ENCODE results near the gene TRIP10.

TRIP10 gene

GRCh38 chr19:6776999-6777398, 37.5 kb downstream of the TRIP10 start:
- H3K9ac ChIP-seq (ENCODE audit: low read length), result no peak overlapping the region
- H3K4me3 ChIP-seq (ENCODE audit: low read length), result no peak overlapping the region
- DNase-seq (ENCODE audit: low read depth), result no peak
- peaks cover 8% of the 10 kb centered on the region for H3K4me1 ChIP-seq (ENCODE audit: control insufficient read depth, insufficient read depth, low read length)
- H3K9me3 ChIP-seq (ENCODE audit: control insufficient read depth, low read length), result no peaks in the 10 kb centered on the region
- no peaks in the 10 kb centered on the region for H3K36me3 ChIP-seq (ENCODE audit: control insufficient read depth, insufficient read depth, low read length, severe bottlenecking)
- peaks cover 3% of the 10 kb centered on the region for H3K27me3 ChIP-seq (replicated peaks; ENCODE audit: control insufficient read depth, insufficient read depth, low read length)

DNA sequence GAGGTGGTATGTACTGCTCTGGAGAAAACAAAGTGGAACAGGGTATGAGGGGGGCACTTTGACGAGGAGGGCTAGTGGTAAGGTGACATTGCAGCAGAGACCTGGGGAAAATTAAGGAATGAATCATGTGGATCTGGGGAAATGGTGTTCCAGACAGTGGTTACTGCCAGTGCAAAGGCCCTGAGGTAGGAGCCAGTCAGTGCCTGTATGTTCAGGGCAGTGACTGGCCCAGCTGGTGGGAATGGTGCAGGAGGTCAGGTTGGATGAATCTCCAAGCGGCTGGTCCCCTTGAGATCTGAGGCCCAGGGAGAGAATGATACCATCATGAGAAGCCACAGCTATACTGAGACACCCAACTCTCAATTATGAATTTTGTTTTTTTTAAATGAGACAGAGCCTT, 38.0 kb downstream of the TRIP10 start:
- Histone ChIP-seq H3K36me3 (ENCODE audit: control insufficient read depth, insufficient read depth, low read length, severe bottlenecking) (no peaks in the 10 kb centered on the region), H3K9ac (ENCODE audit: low read length) (no peak overlapping the region), H3K9me3 (ENCODE audit: control insufficient read depth, low read length) (no peaks in the 10 kb centered on the region), H3K4me1 (ENCODE audit: control insufficient read depth, insufficient read depth, low read length) (peaks cover 8% of the 10 kb centered on the region), H3K27me3 (replicated peaks; ENCODE audit: control insufficient read depth, insufficient read depth, low read length) (no peaks in the 10 kb centered on the region), H3K4me3 (ENCODE audit: low read length) (no peak overlapping the region)
- no peak for DNase-seq (ENCODE audit: low read depth)

DNA sequence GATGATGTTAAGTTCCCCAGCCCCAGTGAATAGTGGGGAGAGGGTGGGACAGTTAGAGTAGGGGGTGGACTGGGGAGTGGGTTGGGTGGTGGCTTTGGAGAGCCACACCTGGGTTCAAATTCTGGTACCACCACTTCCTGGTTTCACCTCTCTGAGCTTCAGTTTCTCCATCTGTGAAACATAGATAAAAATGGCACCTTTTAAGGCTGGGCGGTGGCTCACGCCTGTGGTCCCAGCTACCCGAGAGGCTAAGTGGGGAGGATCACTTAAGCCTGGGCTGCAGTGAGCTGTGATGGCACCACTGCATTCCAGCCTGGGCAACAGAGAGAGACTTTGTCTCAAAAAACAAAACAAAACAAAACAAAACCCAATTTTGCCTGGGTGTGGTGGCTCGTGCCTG, 38.9 kb downstream of the TRIP10 start:
- Histone ChIP-seq H3K4me3 (ENCODE audit: low read length) (no peak overlapping the region), H3K27me3 (replicated peaks; ENCODE audit: control insufficient read depth, insufficient read depth, low read length) (no peaks in the 10 kb centered on the region), H3K9me3 (ENCODE audit: control insufficient read depth, low read length) (no peaks in the 10 kb centered on the region), H3K4me1 (ENCODE audit: control insufficient read depth, insufficient read depth, low read length) (peaks cover 8% of the 10 kb centered on the region), H3K9ac (ENCODE audit: low read length) (no peak overlapping the region), H3K36me3 (ENCODE audit: control insufficient read depth, insufficient read depth, low read length, severe bottlenecking) (no peaks in the 10 kb centered on the region)
- no peak for DNase-seq (ENCODE audit: low read depth)

GRCh38 chr19:6779206-6779605, 39.7 kb downstream of the TRIP10 start:
- H3K4me1 ChIP-seq (ENCODE audit: control insufficient read depth, insufficient read depth, low read length), result peaks cover 8% of the 10 kb centered on the region

DNA sequence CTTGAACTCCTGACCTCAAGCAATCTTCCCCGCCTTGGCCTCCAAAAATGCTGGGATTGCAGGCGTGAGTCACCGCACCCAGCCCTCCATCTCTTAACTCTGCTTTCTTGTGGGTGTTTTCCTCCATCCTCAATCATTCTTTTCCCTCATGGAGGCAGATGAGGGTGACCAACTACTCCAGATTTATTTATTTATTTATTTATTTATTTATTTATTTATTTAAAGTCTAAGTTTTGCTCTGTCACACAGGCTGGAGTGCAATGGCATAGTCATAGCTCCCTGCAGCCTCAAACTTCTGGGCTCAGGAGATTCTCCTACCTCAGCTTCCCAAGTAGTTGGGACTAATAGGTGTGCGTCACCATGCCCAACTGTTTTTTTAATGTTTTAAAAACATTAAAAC, 47.9 kb downstream of the TRIP10 start:
- Histone ChIP-seq H3K36me3 (ENCODE audit: control insufficient read depth, insufficient read depth, low read length, severe bottlenecking) (no peaks in the 10 kb centered on the region), H3K9me3 (ENCODE audit: control insufficient read depth, low read length) (peaks cover 6% of the 10 kb centered on the region), H3K4me3 (ENCODE audit: low read length) (no peak overlapping the region), H3K9ac (ENCODE audit: low read length) (no peak overlapping the region), H3K27me3 (replicated peaks; ENCODE audit: control insufficient read depth, insufficient read depth, low read length) (peaks cover 31% of the 10 kb centered on the region), H3K4me1 (ENCODE audit: control insufficient read depth, insufficient read depth, low read length) (no peaks in the 10 kb centered on the region)
- no peak for DNase-seq (ENCODE audit: low read depth)

More at GRCh38 chr19:6779206-6779605, 39.7 kb downstream of the TRIP10 start:
- Histone ChIP-seq H3K9me3 (ENCODE audit: control insufficient read depth, low read length) (no peaks in the 10 kb centered on the region), H3K4me3 (ENCODE audit: low read length) (no peak overlapping the region), H3K27me3 (replicated peaks; ENCODE audit: control insufficient read depth, insufficient read depth, low read length) (peaks cover 3% of the 10 kb centered on the region), H3K36me3 (ENCODE audit: control insufficient read depth, insufficient read depth, low read length, severe bottlenecking) (no peaks in the 10 kb centered on the region), H3K9ac (ENCODE audit: low read length) (no peak overlapping the region)
- no peak for DNase-seq (ENCODE audit: low read depth)

DNA sequence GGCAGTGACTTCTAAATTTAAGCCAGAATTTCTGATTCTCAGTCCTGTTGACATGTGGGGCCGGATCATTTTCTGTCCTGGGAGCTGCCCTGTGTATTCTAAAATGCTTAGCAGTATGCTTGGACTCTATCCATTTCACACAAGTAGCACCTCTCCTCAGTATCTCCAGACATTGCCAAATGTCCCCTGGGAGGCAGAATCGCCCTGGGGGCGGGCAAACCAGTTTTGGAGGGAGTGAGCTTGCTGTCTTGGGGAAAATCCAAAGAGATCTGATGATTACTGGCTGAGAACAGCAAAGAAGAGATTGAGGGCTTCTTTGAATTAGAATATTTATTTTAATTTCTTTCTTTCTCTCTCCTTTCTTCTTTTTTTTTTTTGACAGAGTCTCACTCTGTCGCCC, 49.4 kb downstream of the TRIP10 start:
- DNase-seq (ENCODE audit: low read depth), result no peak
- no peaks in the 10 kb centered on the region for H3K36me3 ChIP-seq (ENCODE audit: control insufficient read depth, insufficient read depth, low read length, severe bottlenecking)
- peaks cover 6% of the 10 kb centered on the region for H3K9me3 ChIP-seq (ENCODE audit: control insufficient read depth, low read length)
- H3K4me3 ChIP-seq (ENCODE audit: low read length), result no peak overlapping the region
- H3K9ac ChIP-seq (ENCODE audit: low read length), result no peak overlapping the region
- no peaks in the 10 kb centered on the region for H3K4me1 ChIP-seq (ENCODE audit: control insufficient read depth, insufficient read depth, low read length)
- H3K27me3 ChIP-seq (replicated peaks; ENCODE audit: control insufficient read depth, insufficient read depth, low read length), result peaks cover 29% of the 10 kb centered on the region

- H3K27me3 ChIP-seq (replicated peaks; ENCODE audit: control insufficient read depth, insufficient read depth, low read length), result peaks cover 23% of the 10 kb centered on the region
- H3K4me1 ChIP-seq (ENCODE audit: control insufficient read depth, insufficient read depth, low read length), result no peaks in the 10 kb centered on the region
- no peak for DNase-seq (ENCODE audit: low read depth)
- H3K4me3 ChIP-seq (ENCODE audit: low read length), result no peak overlapping the region
- no peaks in the 10 kb centered on the region for H3K36me3 ChIP-seq (ENCODE audit: control insufficient read depth, insufficient read depth, low read length, severe bottlenecking)
- no peak overlapping the region for H3K9ac ChIP-seq (ENCODE audit: low read length)
- peaks cover 14% of the 10 kb centered on the region for H3K9me3 ChIP-seq (ENCODE audit: control insufficient read depth, low read length)
Observed at GRCh38 chr19:6790194-6791128, 51.0 kb downstream of the TRIP10 start.

DNA sequence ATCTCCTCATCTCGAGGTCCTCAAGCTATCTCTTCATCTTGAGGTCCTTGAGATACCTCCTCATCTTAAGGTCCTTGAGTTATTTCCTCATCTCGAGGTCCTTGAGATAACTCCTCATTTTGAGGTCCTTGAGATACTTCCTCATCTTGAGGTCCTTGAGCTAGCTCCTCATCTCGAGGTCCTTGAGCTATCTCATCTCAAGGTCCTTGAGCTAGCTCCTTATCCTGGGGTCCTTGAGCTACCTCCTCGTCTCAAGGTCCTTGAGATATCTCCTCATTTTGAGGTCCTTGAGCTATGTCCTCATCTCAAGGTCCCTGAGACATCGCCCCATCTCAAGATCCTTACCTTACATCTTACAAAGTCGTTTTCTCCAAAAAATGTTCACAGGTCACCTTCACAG, 51.8 kb downstream of the TRIP10 start:
- Histone ChIP-seq H3K9me3 (ENCODE audit: control insufficient read depth, low read length) (peaks cover 14% of the 10 kb centered on the region), H3K9ac (ENCODE audit: low read length) (no peak overlapping the region), H3K27me3 (replicated peaks; ENCODE audit: control insufficient read depth, insufficient read depth, low read length) (peaks cover 23% of the 10 kb centered on the region), H3K4me3 (ENCODE audit: low read length) (no peak overlapping the region), H3K4me1 (ENCODE audit: control insufficient read depth, insufficient read depth, low read length) (no peaks in the 10 kb centered on the region), H3K36me3 (ENCODE audit: control insufficient read depth, insufficient read depth, low read length, severe bottlenecking) (no peaks in the 10 kb centered on the region)
- DNase-seq (ENCODE audit: low read depth), result no peak

DNA sequence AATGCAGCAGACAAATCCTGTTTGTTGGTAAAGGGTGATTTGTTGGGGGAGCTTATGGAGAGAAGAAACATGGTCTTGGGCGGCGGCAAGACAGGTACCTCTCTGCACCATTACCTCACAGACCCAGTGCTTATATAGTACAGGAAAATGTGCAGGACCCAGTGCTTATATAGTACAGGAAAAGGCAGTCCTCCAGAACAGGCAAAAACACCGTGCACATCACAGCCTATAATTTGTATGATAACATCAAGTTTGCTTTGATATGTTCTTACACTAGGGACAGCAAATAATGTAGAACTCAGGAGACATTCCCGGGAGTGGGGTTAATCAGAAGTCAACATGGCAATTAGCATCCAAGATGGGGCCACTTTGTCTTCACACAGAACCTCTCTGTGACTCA, 53.9 kb downstream of the TRIP10 start:
- peaks cover 14% of the 10 kb centered on the region for H3K9me3 ChIP-seq (ENCODE audit: control insufficient read depth, low read length)
- no peak overlapping the region for H3K9ac ChIP-seq (ENCODE audit: low read length)
- DNase-seq (ENCODE audit: low read depth), result no peak
- no peak overlapping the region for H3K4me3 ChIP-seq (ENCODE audit: low read length)
- H3K36me3 ChIP-seq (ENCODE audit: control insufficient read depth, insufficient read depth, low read length, severe bottlenecking), result no peaks in the 10 kb centered on the region
- H3K4me1 ChIP-seq (ENCODE audit: control insufficient read depth, insufficient read depth, low read length), result no peaks in the 10 kb centered on the region
- H3K27me3 ChIP-seq (replicated peaks; ENCODE audit: control insufficient read depth, insufficient read depth, low read length), result peaks cover 23% of the 10 kb centered on the region

DNA sequence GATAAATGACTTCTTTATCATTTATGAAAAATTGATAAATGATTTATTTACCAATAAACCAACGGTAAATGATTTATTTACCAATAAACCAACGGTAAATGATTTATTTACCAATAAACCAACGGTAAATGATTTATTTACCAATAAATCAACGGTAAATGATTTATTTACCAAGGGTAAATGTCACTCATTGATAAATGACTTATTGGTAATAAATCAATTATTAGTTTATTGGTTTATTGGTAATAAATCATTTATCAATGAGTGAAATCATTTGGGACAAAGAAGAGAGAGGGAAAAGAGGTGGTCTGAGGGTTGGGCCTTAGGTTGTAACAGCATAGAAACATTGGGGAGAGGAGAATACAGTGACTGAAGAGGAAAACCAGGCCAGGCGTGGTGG, 54.5 kb downstream of the TRIP10 start:
- Histone ChIP-seq H3K27me3 (replicated peaks; ENCODE audit: control insufficient read depth, insufficient read depth, low read length) (peaks cover 23% of the 10 kb centered on the region), H3K4me1 (ENCODE audit: control insufficient read depth, insufficient read depth, low read length) (no peaks in the 10 kb centered on the region), H3K9me3 (ENCODE audit: control insufficient read depth, low read length) (peaks cover 14% of the 10 kb centered on the region), H3K4me3 (ENCODE audit: low read length) (no peak overlapping the region), H3K9ac (ENCODE audit: low read length) (no peak overlapping the region), H3K36me3 (ENCODE audit: control insufficient read depth, insufficient read depth, low read length, severe bottlenecking) (no peaks in the 10 kb centered on the region)
- DNase-seq (ENCODE audit: low read depth), result no peak

DNA sequence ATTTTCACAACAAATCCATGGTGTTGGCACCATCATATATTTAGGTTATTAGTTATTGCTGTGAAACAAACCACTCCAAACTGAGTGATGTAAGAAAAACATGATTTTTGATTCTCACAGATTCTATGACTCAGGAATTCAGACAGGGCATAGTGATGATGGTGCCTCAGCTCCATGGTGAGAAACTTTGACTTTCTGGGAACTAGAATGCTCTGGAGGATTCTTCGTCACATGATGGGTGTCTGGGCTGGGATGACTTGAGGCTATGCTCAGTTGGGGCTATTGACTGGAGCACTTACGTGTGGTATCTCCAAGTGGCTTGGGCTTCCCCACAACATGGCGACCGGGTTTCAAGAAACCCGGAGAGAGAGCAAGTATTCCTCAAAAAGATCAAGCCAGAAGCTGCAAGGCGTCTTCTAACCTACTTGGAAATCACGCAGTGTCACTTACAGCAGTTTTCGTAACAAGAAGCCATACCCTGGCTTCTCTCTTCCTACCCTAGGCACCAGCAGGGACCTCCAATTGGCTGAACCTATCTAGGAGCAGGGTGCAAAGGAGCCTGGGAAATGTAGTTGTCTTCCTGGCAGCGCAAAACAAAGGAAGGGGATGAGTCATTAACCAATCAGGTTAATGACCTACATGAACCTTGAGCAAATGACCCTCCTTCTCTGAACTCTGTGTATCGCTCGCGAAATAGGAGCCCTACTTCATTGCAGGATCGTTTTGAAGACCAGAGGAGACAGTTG, 55.4 kb downstream of the TRIP10 start:
- no peak for DNase-seq (ENCODE audit: low read depth)
- H3K9me3 ChIP-seq (ENCODE audit: control insufficient read depth, low read length), result peaks cover 14% of the 10 kb centered on the region
- no peaks in the 10 kb centered on the region for H3K4me1 ChIP-seq (ENCODE audit: control insufficient read depth, insufficient read depth, low read length)
- H3K4me3 ChIP-seq (ENCODE audit: low read length), result no peak overlapping the region
- no peak overlapping the region for H3K9ac ChIP-seq (ENCODE audit: low read length)
- no peaks in the 10 kb centered on the region for H3K36me3 ChIP-seq (ENCODE audit: control insufficient read depth, insufficient read depth, low read length, severe bottlenecking)
- peaks cover 23% of the 10 kb centered on the region for H3K27me3 ChIP-seq (replicated peaks; ENCODE audit: control insufficient read depth, insufficient read depth, low read length)

Measured in adipocyte (in vitro differentiated cells).